G401 (cell line): ENCODE results near the gene GTF2H4. TPM values are rescaled to one million over a fixed set of nuclear protein-coding genes. Genes with fewer than 3 reads are reported as not detected.

ENCODE experiments used
- DNase-seq: peaks from one replicate; pipeline ENCODE4 v3.0.0-alpha.2; 2015; ENCODE audit warnings: low spot score
- in situ Hi-C: cut with HindIII; loops from 2 replicates; pipeline ENCODE4 v1.10.0; 2016; ENCODE audit warnings: low sequenced_read_pairs, mixed read lengths
- total RNA-seq: library from RNA; depleted of rRNA; stranded (reverse); fragments of >200 nt; shearing (Covaris generic); gene quantifications from 2 replicates; pipeline ENCODE4 v1.2.3, GENCODE V29; 2014

Gene GTF2H4
- total RNA-seq, 1 experiment from 2014 or later = 46.2 TPM

DNA sequence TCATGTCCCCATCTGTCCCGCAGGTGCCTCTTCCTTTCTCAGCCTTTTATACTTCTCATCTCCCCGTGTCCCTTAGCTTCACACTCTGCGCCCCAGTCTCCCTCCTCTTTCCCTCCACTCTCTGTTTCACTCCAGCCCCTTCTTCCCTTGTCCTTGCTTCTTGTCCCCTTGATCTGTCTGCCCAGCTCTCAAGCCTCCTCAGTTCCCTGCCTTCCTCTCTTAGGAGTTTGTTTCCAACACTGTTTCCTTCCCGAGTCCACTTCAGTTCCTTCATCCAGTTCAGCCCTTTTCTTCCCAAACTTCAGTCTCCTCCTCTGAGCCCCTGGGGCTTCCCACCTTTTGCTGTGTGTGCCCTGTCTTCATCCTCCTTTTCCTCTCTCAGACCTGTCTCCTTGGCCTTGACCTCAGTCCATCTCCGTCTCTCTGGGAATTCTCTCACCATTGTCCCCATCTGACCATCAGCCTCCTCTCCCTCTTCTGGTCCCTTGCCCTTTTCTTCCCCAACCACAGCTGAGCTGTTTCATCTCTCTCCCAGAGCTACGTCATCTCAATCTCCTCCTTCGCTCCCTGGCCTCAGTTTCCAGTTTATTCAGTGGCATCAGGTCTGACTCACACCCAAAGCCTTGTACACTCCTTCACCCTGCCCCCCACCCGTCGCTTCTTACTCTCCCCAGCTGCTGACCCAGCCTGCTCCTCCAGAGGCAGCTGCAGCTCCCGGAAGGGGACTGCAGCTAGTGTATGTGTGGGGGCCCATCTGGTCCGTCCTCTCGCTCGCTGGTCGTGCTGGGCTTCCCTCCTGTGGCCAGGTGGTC lies 26.4 kb upstream of the GTF2H4 start:
- in situ Hi-C loops = no loop called here
- no peak for DNase-seq

- in situ Hi-C loops = no loop called here
- DNase-seq = no peak
These were observed 25.7 kb upstream of the GTF2H4 start for GRCh38 chr6:30882204-30882758.

GRCh38 chr6:30882759-30883684 lies 25.0 kb upstream of the GTF2H4 start:
- in situ Hi-C loops = no loop called here
- no peak for DNase-seq

DNA sequence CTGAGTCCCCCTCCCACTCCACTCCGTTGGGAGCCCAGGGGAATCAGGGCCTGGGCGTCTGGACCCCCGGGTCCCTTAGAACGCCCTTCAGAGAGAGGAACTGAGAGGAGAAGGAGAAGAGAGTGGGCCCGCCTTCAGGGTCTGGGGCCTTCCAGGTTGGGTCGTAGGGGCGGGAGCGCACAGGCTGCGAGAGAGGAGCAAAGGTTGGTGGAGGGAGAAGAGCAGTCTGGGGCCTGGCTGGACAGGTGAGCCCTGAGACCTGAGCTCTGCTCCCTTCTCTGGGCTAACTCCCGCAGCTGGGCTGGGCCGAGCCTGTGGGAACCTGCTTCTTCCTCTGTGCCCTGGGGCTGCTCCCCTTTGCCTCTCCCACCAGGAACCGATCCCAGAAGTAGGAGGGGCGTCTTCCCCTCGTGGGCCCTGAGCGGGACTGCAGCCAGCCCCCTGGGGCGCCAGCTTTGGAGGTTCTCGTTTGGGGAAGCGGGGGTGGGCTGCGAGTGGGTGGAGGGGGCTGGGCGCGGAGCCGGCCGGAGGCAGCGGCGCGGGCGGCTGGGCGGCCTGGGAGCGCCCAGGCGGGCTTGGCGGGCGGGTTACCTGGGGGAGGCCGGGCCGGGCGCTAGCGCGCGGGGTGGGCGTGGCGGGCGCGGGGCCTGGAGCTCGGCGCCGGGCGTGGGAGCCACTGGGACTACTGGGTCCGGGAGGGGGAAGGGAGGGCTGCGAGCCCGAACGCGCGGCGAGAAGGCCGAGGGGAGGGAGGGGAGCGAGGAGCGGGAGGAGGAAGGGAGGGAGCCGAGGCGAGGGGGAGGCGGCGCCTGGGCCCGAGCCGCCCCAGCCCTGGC lies 24.1 kb upstream of the GTF2H4 start, which contains the start of gene DDR1:
Gene DDR1 (plus strand): TSS at position 835 of the 836 bp plus-strand sequence. CDS start 4,211 bp downstream, outside the sequence.
- in situ Hi-C loops = no loop called here
- peak; percentile 76 for DNase-seq

- DNase-seq = peak; percentile 59
- in situ Hi-C loops = no loop called here
These were observed 23.2 kb upstream of the GTF2H4 start for GRCh38 chr6:30884521-30885480.

GRCh38 chr6:30885481-30885998 lies 22.5 kb upstream of the GTF2H4 start:
- peak; percentile 55 for DNase-seq
- in situ Hi-C loops = no loop called here

DNA sequence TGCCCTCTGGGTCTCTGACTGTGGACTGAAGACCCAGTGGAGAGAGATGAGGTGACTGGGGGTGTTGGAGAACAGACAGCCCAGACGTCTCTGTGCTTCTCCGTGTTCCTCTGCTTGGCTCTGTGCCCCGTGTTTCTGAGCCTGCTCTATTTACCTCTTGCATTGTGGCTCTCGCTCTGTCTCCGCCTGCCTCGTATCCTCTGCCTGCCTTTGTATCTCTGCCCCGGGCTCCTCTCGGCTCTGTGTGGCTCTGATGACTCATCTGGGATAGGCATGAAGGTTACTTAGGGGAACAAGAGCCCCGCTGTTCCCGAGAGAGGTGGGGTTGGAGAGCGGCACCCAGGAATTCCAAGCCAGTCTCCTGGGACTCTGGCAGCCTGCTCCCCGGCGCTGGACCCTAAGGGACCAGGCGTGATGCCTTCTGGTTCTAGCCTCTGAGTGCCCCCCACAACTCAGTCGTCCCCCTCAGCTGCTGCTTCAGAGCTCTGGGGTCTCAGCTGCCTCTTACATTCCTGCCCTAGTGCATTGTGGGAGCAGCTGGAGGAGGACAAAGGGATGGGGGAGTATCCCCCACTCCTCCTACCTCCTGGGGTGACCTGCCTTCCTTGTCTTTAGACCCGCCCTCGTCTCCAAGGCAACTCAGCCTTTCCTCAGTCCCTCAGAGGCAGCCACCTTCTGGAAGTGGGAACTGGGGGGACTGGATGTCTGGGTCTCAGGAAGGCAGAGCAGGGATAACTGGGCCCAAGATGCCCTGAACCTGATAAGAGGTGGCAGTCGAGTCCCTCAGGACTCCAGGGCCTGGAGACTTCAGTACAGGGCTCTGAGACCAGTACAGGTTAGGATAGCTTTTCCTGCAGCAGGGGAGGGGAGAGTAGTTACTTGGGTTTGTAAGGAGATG lies 21.8 kb upstream of the GTF2H4 start:
- in situ Hi-C loops = no loop called here
- peak; percentile 78 for DNase-seq

DNA sequence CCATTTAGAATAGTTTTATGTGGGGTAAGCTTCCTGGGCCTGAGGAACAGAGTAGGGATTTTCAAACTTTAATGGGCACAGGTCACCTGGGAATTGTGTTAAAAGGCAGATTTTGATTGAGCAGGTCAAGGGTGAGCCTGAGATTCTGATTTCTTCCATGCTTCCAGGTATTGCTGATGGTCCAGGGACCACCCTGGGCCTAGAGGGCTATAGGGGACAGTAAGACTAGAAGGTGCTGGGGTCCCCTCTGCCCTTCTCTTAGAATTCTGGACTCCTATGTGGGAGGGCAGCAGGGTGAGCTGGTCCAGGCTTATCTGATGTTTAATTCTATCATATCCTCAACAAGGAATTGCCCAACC lies 21.1 kb upstream of the GTF2H4 start:
- no peak for DNase-seq
- in situ Hi-C loops = no loop called here

DNA sequence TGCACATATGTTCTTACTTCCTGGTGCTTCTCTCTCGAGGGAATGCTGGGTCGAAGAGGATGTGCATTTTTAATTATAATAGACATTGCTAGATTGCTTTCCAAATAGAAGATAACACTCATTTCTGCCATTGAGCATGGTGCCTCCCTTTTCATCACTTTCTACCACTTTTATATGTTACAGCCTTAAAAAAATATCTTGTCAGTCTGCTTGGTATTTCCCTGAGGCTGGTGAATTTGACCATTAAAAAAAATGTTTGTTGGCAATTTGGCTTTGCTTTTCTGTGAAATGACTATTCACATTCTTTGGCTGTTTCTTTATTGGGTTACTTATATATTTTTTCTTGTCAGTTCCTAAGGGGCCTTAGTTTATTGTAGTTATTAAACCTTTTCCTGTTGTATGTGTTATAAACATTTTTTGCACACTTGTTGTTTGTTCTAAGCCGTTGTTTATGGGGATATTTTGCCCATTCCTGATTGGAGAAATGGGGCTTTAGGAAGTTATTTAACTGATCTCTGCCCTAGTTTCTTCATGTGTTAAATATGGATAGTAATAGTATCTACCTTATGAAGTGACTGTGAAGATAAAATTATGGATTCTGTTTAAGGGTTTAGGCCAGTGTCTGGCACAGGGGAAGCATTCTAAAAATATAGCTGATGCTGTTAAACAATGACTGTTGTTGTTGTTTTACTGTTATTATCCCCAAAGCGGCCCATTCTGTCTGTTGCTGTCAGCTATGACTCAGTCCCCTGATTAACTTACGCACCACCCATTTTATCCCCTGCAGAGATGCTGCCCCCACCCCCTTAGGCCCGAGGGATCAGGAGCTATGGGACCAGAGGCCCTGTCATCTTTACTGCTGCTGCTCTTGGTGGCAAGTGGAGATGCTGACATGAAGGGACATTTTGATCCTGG lies 19.8 kb upstream of the GTF2H4 start:
- in situ Hi-C loops = no loop called here
- DNase-seq = no peak

GRCh38 chr6:30888816-30889495 lies 19.1 kb upstream of the GTF2H4 start:
- DNase-seq = no peak
- in situ Hi-C loops = no loop called here

DNA sequence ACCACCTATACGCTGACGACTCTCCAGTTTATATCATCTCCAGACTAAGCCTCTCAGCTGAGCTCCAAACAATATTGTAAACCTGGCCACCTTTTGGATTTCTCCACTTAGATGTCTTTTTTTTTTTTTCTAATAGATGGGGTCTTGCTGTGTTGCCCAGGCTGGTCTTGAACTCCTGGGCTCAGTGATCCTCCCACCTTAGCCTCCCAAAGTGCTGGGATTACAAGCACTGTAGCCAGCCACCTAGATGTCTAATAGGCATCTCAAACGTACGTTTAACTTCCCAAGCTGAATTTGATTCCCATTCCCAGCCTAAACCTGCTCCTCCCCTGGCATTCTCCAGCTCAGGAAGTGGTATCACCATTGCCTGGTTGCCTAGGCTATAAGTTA lies 18.5 kb upstream of the GTF2H4 start:
- no peak for DNase-seq
- in situ Hi-C loops = no loop called here

DNA sequence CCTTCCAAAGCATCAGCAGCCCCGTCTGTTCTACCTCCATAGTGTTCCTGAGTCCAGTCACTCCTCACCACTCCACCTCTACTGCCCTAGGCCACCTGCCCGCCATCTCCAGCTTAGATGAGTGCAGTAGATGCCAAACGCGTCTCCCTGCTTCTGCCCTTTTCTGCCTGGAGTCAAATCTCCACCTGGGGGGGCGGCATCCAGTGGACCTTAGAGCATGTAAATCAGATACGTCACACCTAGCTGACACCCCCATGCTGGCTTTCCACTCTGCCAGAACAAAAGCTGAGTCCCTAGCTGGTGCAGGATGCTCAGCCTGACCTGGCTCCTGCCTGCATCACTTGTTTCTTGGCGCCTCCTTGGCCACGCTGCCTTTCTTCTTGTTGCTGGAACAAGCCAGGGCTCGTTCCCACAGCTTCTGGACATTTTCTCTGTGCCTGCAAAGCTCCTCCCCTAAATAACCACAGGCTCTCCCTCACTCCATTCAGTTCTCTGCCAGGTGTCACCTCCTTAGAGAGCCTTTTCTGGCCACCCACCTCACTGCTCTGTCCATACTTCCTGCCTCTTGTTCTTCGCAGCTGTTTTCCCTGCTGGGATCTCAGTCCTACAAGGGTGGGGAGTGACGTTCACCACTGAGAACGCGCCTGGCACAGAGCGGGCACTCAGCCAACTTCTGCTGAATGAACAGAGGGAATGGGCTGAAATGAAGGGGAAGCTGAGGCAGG lies 17.9 kb upstream of the GTF2H4 start:
- DNase-seq = no peak
- in situ Hi-C loops = no loop called here

DNA sequence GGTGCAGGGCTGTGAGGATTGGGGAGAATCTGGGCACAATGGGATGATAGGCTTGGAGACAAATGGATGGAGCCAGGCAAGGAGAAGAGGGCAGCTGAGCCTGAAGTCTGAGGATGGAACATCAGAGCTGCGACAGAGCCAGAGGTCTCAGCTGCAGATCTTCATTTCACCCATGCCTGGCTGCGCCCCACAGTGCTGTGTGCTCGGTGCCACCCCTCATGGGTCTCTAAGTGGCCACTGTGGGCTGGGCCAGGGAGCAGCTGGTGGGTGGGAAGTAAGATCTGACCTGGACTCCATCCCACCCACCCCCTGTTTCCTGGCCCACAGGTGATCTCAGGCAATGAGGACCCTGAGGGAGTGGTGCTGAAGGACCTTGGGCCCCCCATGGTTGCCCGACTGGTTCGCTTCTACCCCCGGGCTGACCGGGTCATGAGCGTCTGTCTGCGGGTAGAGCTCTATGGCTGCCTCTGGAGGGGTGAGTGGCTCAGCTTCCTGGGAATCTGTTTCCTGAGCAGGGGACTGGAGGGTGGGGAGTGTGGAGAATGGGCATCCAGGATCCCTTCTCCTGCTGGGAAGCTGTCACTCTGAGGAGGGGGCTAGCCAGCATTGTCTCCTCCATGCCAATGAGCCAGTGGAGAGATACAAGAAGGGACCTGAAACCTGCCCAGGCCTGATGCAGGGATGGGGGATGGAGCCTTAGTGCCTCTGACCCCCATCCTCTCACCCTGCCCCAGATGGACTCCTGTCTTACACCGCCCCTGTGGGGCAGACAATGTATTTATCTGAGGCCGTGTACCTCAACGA lies 17.2 kb upstream of the GTF2H4 start:
- DNase-seq = no peak
- in situ Hi-C loops = no loop called here

DNA sequence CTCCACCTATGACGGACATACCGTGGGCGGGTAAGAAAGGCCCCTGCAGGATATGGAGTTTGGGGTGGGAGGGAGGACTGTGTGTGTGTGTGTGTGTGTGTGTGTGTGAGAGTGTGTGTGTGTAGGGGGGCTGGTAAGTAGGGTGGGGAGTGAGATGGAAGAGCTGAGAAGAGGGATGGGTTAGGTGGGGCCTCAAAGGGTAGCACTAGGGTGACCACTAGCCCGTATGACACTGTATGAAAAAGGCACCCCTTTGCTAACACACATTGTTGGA lies 16.6 kb upstream of the GTF2H4 start:
- no peak for DNase-seq
- in situ Hi-C loops = no loop called here
